Thyroid gland (tissue), 4 donors: ENCODE measurements around the gene MYG1. TPM values are rescaled to one million over a fixed set of nuclear protein-coding genes. Genes with fewer than 3 reads are reported as not detected.

Experiments used
- DNase-seq, 2 donors: peaks; one replicate each; pipeline ENCODE4 v3.0.0-alpha.2; 2019
- H3K27ac ChIP-seq, 3 donors: fragments of 200-600 bp; sonication (generic); 1 replicate in 2 of 3; 2 replicates in 1 of 3; pipeline ENCODE4 v1.5.1; 2016 to 2019; ENCODE audit warnings: mild to moderate bottlenecking in 1 of 3, moderate library complexity in 1 of 3
- H3K27me3 ChIP-seq: fragments of 200-600 bp; sonication (generic); one replicate; pipeline ENCODE4 v1.5.1; 2019
- H3K36me3 ChIP-seq, 2 donors: fragments of 200-600 bp; sonication (generic); one replicate each; pipeline ENCODE4 v1.5.1; 2016 to 2019
- H3K4me1 ChIP-seq, 2 donors: fragments of 200-600 bp; sonication (generic); one replicate each; pipeline ENCODE4 v1.5.1; 2017 to 2019
- H3K4me3 ChIP-seq, 3 donors: fragments of 200-600 bp; sonication (generic); replicated peaks in 1 of 3; 1 replicate in 2 of 3; 2 replicates in 1 of 3; pipeline ENCODE4 v1.5.1; 2016; ENCODE audit warnings: mild to moderate bottlenecking in 1 of 3
- H3K9me3 ChIP-seq: fragments of 200-600 bp; sonication (generic); one replicate; pipeline ENCODE4 v1.5.1; 2017
- CTCF ChIP-seq, 6 experiments: fragments of 200-600 bp in 3 of 6; fragments of 450-650 bp in 3 of 6; sonication (generic) in 3 of 6; IDR thresholded peaks; one replicate each; pipeline ENCODE4 v1.5.1; 2016 to 2019; ENCODE audit warnings: antibody characterized with exemption in 6 of 6, mild to moderate bottlenecking in 2 of 6, inconsistent platforms in 1 of 6, moderate library complexity in 1 of 6
- POLR2A ChIP-seq, 2 donors: fragments of 450-650 bp; IDR thresholded peaks; one replicate each; pipeline ENCODE4 v1.6.1; 2017; ENCODE audit warnings: antibody characterized with exemption in 2 of 2, mild to moderate bottlenecking in 2 of 2, moderate library complexity in 1 of 2
- WGBS, 2 donors: methylation state at CpG; one replicate each; pipeline ENCODE4 v1.1.5; 2017; 5-methylcytosine and 5-hydroxymethylcytosine counted together
- intact Hi-C: fragments of 100-400 bp; cut with DNase I; formaldehyde crosslinking; loops from one replicate; pipeline ENCODE4 v1.15.1; 2023
- total RNA-seq, 4 donors: library from RNA; depleted of rRNA; stranded (reverse); fragments of >200 nt; gene quantifications; one replicate each; pipeline ENCODE4 v1.2.3, GENCODE V29; 2016

MYG1 gene
- total RNA-seq, 4 donors from 2014 or later, result 36.7 to 63.8 (median 51.6) TPM

GRCh38 chr12:53254816-53255545 is 44.5 kb upstream of the MYG1 start:
- Histone ChIP-seq H3K27ac (no peak overlapping the region), H3K4me3 (no peak overlapping the region), H3K4me1 (peaks cover 17 to 18% of the 10 kb centered on the region in 2 donors), H3K27me3 (no peaks in the 10 kb centered on the region), H3K9me3 (no peaks in the 10 kb centered on the region), H3K36me3 (peaks cover 0 to 4% of the 10 kb centered on the region in 2 donors)
- no peak for TF ChIP-seq CTCF (IDR thresholded peaks at IDR 0.05)
- intact Hi-C loops, result loop anchor here (5.0 kb wide), 1 partner anchor 43 kb away; no protein-coding TSS in a partner anchor
- WGBS, 2 donors, result 100% methylated on average over 1 of the region's 1 CpG; no CpG with 5 or more reads in 1 of the 2 donors
- no peak for DNase-seq

- Histone ChIP-seq H3K27me3 (no peaks in the 10 kb centered on the region), H3K9me3 (no peaks in the 10 kb centered on the region), H3K36me3 (peaks cover 0 to 4% of the 10 kb centered on the region in 2 donors), H3K27ac (no peak overlapping the region), H3K4me3 (no peak overlapping the region), H3K4me1 (peaks cover 13 to 14% of the 10 kb centered on the region in 2 donors)
- WGBS, 2 donors, result 89 to 90% methylated on average over 3 of the region's 3 CpGs
- TF ChIP-seq POLR2A (IDR thresholded peaks at IDR 0.05), result no peak
- no peak for TF ChIP-seq CTCF (IDR thresholded peaks at IDR 0.05)
- intact Hi-C loops, result no loop called here
- no peak for DNase-seq
These were observed 43.5 kb upstream of the MYG1 start for GRCh38 chr12:53255996-53256395.

GRCh38 chr12:53258541-53259539 is 40.7 kb upstream of the MYG1 start:
- intact Hi-C loops, result no loop called here
- Histone ChIP-seq H3K4me1 (no peaks in the 10 kb centered on the region), H3K9me3 (no peaks in the 10 kb centered on the region), H3K4me3 (no peak overlapping the region), H3K36me3 (peaks cover 0 to 2% of the 10 kb centered on the region in 2 donors), H3K27ac (no peak overlapping the region), H3K27me3 (no peaks in the 10 kb centered on the region)
- no peak for DNase-seq
- WGBS, 2 donors, result 67 to 70% methylated on average over 7 of the region's 7 CpGs
- TF ChIP-seq POLR2A (IDR thresholded peaks at IDR 0.05), result no peak
- TF ChIP-seq CTCF (IDR thresholded peaks at IDR 0.05), result no peak

- Histone ChIP-seq H3K27ac (no peak overlapping the region), H3K4me3 (no peak overlapping the region), H3K27me3 (no peaks in the 10 kb centered on the region), H3K4me1 (no peaks in the 10 kb centered on the region), H3K9me3 (no peaks in the 10 kb centered on the region), H3K36me3 (no peaks in the 10 kb centered on the region)
- WGBS, 2 donors, result 87 to 89% methylated on average over 6 of the region's 6 CpGs
- intact Hi-C loops, result no loop called here
- TF ChIP-seq CTCF (IDR thresholded peaks at IDR 0.05) (no peak), POLR2A (IDR thresholded peaks at IDR 0.05) (no peak)
- DNase-seq, result no peak
These were observed 39.6 kb upstream of the MYG1 start for GRCh38 chr12:53259891-53260290.
